Measurements from ENCODE around the gene FAM120A.

Gene FAM120A

GRCh38 chr9:93488244-93488643 lies 36.8 kb downstream of the FAM120A start:
- Histone ChIP-seq H3K27ac (no peak overlapping the region), H3K4me1 (peaks cover 0 to 47% (median 7%) of the 10 kb centered on the region in 4 donors), H3K9me3 (no peaks in the 10 kb centered on the region), H3K4me3 (no peak overlapping the region), H3K36me3 (peaks cover 0 to 14% (median 6%) of the 10 kb centered on the region in 3 donors), H3K27me3 (no peaks in the 10 kb centered on the region)
- TF ChIP-seq CTCF (IDR thresholded peaks at IDR 0.05), result no peak
- intact Hi-C loops (cut with DNase I; ENCODE audit: low total_unique reads), result loop anchor here (10.0 kb wide), 1 partner anchor 63 kb away; no protein-coding TSS in a partner anchor
- DNase-seq, result no peak

- no peak for DNase-seq
- Histone ChIP-seq H3K36me3 (peaks cover 0 to 21% (median 9%) of the 10 kb centered on the region in 3 donors), H3K9me3 (no peaks in the 10 kb centered on the region), H3K4me3 (no peak overlapping the region), H3K27me3 (no peaks in the 10 kb centered on the region), H3K4me1 (peaks cover 0 to 35% (median 7%) of the 10 kb centered on the region in 4 donors), H3K27ac (no peak overlapping the region)
- TF ChIP-seq CTCF (IDR thresholded peaks at IDR 0.05), result no peak
- intact Hi-C loops (cut with DNase I; ENCODE audit: low total_unique reads), result no loop called here
These were observed 40.2 kb downstream of the FAM120A start for GRCh38 chr9:93491593-93492232.

GRCh38 chr9:93492327-93492726 lies 40.8 kb downstream of the FAM120A start:
- no peak for TF ChIP-seq CTCF (IDR thresholded peaks at IDR 0.05)
- no peak overlapping the region for H3K4me3 ChIP-seq
- H3K27ac ChIP-seq, result no peak overlapping the region
- no peak for DNase-seq
- no peaks in the 10 kb centered on the region for H3K27me3 ChIP-seq
- peaks cover 1 to 28% (median 11%) of the 10 kb centered on the region in 3 donors for H3K36me3 ChIP-seq
- peaks cover 0 to 29% (median 7%) of the 10 kb centered on the region in 4 donors for H3K4me1 ChIP-seq
- H3K9me3 ChIP-seq, result no peaks in the 10 kb centered on the region
- intact Hi-C loops (cut with DNase I; ENCODE audit: low total_unique reads), result no loop called here

GRCh38 chr9:93493949-93494348 lies 42.5 kb downstream of the FAM120A start:
- H3K27ac ChIP-seq, result no peak overlapping the region
- no peak overlapping the region for H3K4me3 ChIP-seq
- intact Hi-C loops (cut with DNase I; ENCODE audit: low total_unique reads), result no loop called here
- TF ChIP-seq CTCF (IDR thresholded peaks at IDR 0.05), result no peak
- no peaks in the 10 kb centered on the region for H3K9me3 ChIP-seq
- peaks cover 0 to 28% (median 7%) of the 10 kb centered on the region in 4 donors for H3K4me1 ChIP-seq
- DNase-seq, result no peak
- H3K36me3 ChIP-seq, result peaks cover 17 to 44% (median 27%) of the 10 kb centered on the region in 3 donors
- no peaks in the 10 kb centered on the region for H3K27me3 ChIP-seq

- Histone ChIP-seq H3K36me3 (peaks cover 19 to 59% (median 39%) of the 10 kb centered on the region in 3 donors), H3K4me3 (no peak overlapping the region), H3K27me3 (no peaks in the 10 kb centered on the region), H3K4me1 (peaks cover 0 to 30% (median 7%) of the 10 kb centered on the region in 4 donors), H3K27ac (no peak overlapping the region), H3K9me3 (no peaks in the 10 kb centered on the region)
- intact Hi-C loops (cut with DNase I; ENCODE audit: low total_unique reads), result no loop called here
- no peak for TF ChIP-seq CTCF (IDR thresholded peaks at IDR 0.05)
- DNase-seq, result no peak
These were observed 44.8 kb downstream of the FAM120A start for GRCh38 chr9:93496285-93496684.
